Measurements from ENCODE around the gene FNDC3A. TPM values are rescaled to one million over a fixed set of nuclear protein-coding genes. Genes with fewer than 3 reads are reported as not detected.

FNDC3A gene
- total RNA-seq, 1 donor from 2014 or later, result 39.4 TPM

DNA sequence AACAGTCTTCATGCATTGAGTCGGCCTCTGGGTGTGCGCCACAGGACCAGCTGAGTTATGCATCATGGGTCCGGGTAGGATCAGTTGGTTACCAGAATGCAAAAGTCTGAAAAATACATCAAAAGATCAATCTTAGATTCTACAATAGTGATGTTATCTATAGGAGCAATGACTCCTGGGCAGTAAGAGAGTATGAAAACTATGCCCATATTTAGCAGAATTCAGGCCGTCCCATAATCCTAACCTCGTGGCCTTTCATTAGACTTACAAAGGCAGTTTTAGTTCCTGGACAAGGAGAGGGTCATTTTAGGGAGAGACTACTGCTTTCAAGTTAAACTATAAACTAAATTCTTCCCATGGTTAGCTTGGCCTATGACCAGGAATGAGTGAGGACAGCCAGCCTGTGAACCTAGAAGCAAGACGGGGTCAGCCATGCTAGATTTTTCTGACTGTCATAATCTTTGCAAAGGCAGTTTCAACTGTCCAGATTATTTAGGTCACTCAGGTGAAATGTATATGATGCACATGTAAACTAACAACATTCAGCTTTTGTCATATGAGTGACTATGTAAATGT, 260.2 kb downstream of the FNDC3A start:
- Mint-ChIP-seq H3K27ac (ENCODE audit: unreplicated experiment) (no peak overlapping the region), H3K36me3 (ENCODE audit: low read depth, unreplicated experiment) (no peaks in the 10 kb centered on the region), H3K4me1 (ENCODE audit: unreplicated experiment) (no peaks in the 10 kb centered on the region), H3K27me3 (ENCODE audit: unreplicated experiment) (no peaks in the 10 kb centered on the region), H3K9me3 (ENCODE audit: unreplicated experiment) (no peaks in the 10 kb centered on the region), H3K4me3 (ENCODE audit: unreplicated experiment) (no peak overlapping the region)
- TF ChIP-seq, protein P1, sequence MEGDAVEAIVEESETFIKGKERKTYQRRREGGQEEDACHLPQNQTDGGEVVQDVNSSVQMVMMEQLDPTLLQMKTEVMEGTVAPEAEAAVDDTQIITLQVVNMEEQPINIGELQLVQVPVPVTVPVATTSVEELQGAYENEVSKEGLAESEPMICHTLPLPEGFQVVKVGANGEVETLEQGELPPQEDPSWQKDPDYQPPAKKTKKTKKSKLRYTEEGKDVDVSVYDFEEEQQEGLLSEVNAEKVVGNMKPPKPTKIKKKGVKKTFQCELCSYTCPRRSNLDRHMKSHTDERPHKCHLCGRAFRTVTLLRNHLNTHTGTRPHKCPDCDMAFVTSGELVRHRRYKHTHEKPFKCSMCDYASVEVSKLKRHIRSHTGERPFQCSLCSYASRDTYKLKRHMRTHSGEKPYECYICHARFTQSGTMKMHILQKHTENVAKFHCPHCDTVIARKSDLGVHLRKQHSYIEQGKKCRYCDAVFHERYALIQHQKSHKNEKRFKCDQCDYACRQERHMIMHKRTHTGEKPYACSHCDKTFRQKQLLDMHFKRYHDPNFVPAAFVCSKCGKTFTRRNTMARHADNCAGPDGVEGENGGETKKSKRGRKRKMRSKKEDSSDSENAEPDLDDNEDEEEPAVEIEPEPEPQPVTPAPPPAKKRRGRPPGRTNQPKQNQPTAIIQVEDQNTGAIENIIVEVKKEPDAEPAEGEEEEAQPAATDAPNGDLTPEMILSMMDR (IDR thresholded peaks at IDR 0.05; ENCODE audit: unreplicated experiment), result no peak
- DNase-seq (ENCODE audit: low spot score), result no peak

GRCh38 chr13:49238621-49239020, 262.9 kb downstream of the FNDC3A start:
- H3K27ac Mint-ChIP-seq (ENCODE audit: unreplicated experiment), result no peak overlapping the region
- H3K4me3 Mint-ChIP-seq (ENCODE audit: unreplicated experiment), result no peak overlapping the region
- peaks cover 3% of the 10 kb centered on the region for H3K4me1 Mint-ChIP-seq (ENCODE audit: unreplicated experiment)
- peaks cover 4% of the 10 kb centered on the region for H3K36me3 Mint-ChIP-seq (ENCODE audit: low read depth, unreplicated experiment)
- TF ChIP-seq, protein P1 (IDR thresholded peaks at IDR 0.05; ENCODE audit: unreplicated experiment), result no peak
- no peaks in the 10 kb centered on the region for H3K9me3 Mint-ChIP-seq (ENCODE audit: unreplicated experiment)
- DNase-seq (ENCODE audit: low spot score), result no peak
- H3K27me3 Mint-ChIP-seq (ENCODE audit: unreplicated experiment), result no peaks in the 10 kb centered on the region

GRCh38 chr13:49240017-49240416, 264.3 kb downstream of the FNDC3A start:
- Mint-ChIP-seq H3K36me3 (ENCODE audit: low read depth, unreplicated experiment) (peaks cover 5% of the 10 kb centered on the region), H3K27me3 (ENCODE audit: unreplicated experiment) (no peaks in the 10 kb centered on the region), H3K4me1 (ENCODE audit: unreplicated experiment) (peaks cover 8% of the 10 kb centered on the region), H3K27ac (ENCODE audit: unreplicated experiment) (no peak overlapping the region), H3K9me3 (ENCODE audit: unreplicated experiment) (no peaks in the 10 kb centered on the region), H3K4me3 (ENCODE audit: unreplicated experiment) (no peak overlapping the region)
- TF ChIP-seq, protein P1 (IDR thresholded peaks at IDR 0.05; ENCODE audit: unreplicated experiment), result no peak
- peak; percentile 14 for DNase-seq (ENCODE audit: low spot score)

GRCh38 chr13:49241296-49241695, 265.6 kb downstream of the FNDC3A start:
- TF ChIP-seq, protein P1 (IDR thresholded peaks at IDR 0.05; ENCODE audit: unreplicated experiment), result no peak
- H3K4me3 Mint-ChIP-seq (ENCODE audit: unreplicated experiment), result no peak overlapping the region
- H3K9me3 Mint-ChIP-seq (ENCODE audit: unreplicated experiment), result no peaks in the 10 kb centered on the region

GRCh38 chr13:49245101-49245500, 269.4 kb downstream of the FNDC3A start:
- no peak for DNase-seq (ENCODE audit: low spot score)
- TF ChIP-seq, protein P1 (IDR thresholded peaks at IDR 0.05; ENCODE audit: unreplicated experiment), result no peak
- H3K4me1 Mint-ChIP-seq (ENCODE audit: unreplicated experiment), result peaks cover 19% of the 10 kb centered on the region
- H3K27me3 Mint-ChIP-seq (ENCODE audit: unreplicated experiment), result peaks cover 2% of the 10 kb centered on the region
- no peak overlapping the region for H3K27ac Mint-ChIP-seq (ENCODE audit: unreplicated experiment)
- peaks cover 9% of the 10 kb centered on the region for H3K36me3 Mint-ChIP-seq (ENCODE audit: low read depth, unreplicated experiment)
- no peaks in the 10 kb centered on the region for H3K9me3 Mint-ChIP-seq (ENCODE audit: unreplicated experiment)
- no peak overlapping the region for H3K4me3 Mint-ChIP-seq (ENCODE audit: unreplicated experiment)

More at GRCh38 chr13:49241296-49241695, 265.6 kb downstream of the FNDC3A start:
- Mint-ChIP-seq H3K36me3 (ENCODE audit: low read depth, unreplicated experiment) (peaks cover 5% of the 10 kb centered on the region), H3K27me3 (ENCODE audit: unreplicated experiment) (no peaks in the 10 kb centered on the region), H3K4me1 (ENCODE audit: unreplicated experiment) (peaks cover 8% of the 10 kb centered on the region), H3K27ac (ENCODE audit: unreplicated experiment) (no peak overlapping the region)
- DNase-seq (ENCODE audit: low spot score), result no peak

Data from endothelial cell (in vitro differentiated cells).